Thoracic aorta (tissue), 2 donors: ENCODE measurements around the gene SRSF12. TPM values are rescaled to one million over a fixed set of nuclear protein-coding genes. Genes with fewer than 3 reads are reported as not detected.
"Not testable (repeated sequence)": the region's sequence is repeated elsewhere in the genome, so short reads cannot be mapped to it uniquely, and the experiment has no call there.

Source experiments
- ATAC-seq: fragments of 150-250 bp; one replicate; pipeline ENCODE4 v1.8.0; 2017; ENCODE audit warnings: low read depth; ENCODE audit not compliant: insufficient number of reproducible peaks, low FRiP score
- DNase-seq: peaks from one replicate; pipeline ENCODE4 v3.0.0-alpha.2; 2020; ENCODE audit warnings: low spot score
- H3K27ac ChIP-seq, 2 donors: fragments of 200-600 bp; sonication (generic); 1 replicate in 1 of 2; 2 replicates in 1 of 2; pipeline ENCODE4 v1.5.1; 2016; ENCODE audit warnings: mild to moderate bottlenecking in 2 of 2, moderate library complexity in 2 of 2
- H3K27me3 ChIP-seq: fragments of 200-600 bp; sonication (generic); replicated peaks from 2 replicates; pipeline ENCODE4 v1.6.0; 2016; ENCODE audit warnings: mild to moderate bottlenecking; ENCODE audit not compliant: insufficient read depth
- H3K36me3 ChIP-seq: fragments of 200-600 bp; sonication (generic); one replicate; pipeline ENCODE4 v1.5.1; 2016
- H3K4me1 ChIP-seq, 2 donors: fragments of 200-600 bp; sonication (generic); 1 replicate in 1 of 2; 2 replicates in 1 of 2; pipeline versions ENCODE4 v1.5.1 to v1.6.0; 2016; ENCODE audit warnings: low read depth in 2 of 2, mild to moderate bottlenecking in 1 of 2; ENCODE audit not compliant: control insufficient read depth in 1 of 2
- H3K4me3 ChIP-seq: fragments of 200-600 bp; sonication (generic); 2 replicates; pipeline ENCODE4 v1.5.1; 2016; ENCODE audit warnings: mild to moderate bottlenecking
- H3K9me3 ChIP-seq: fragments of 200-600 bp; sonication (generic); 2 replicates; pipeline ENCODE4 v1.5.1; 2016
- CTCF ChIP-seq: fragments of 200-600 bp; sonication (generic); IDR thresholded peaks from one replicate; pipeline ENCODE4 v1.5.1; 2019; ENCODE audit warnings: antibody characterized with exemption
- total RNA-seq, 2 donors: library from RNA; depleted of rRNA; stranded (reverse); fragments of >200 nt; gene quantifications; one replicate each; pipeline versions ENCODE4 v1.1.0 to v1.2.3, GENCODE V29; 2016

SRSF12 gene
- total RNA-seq, 2 donors from 2014 or later = 0.41 to 1.3 TPM

- no peaks in the 10 kb centered on the region for H3K27me3 ChIP-seq
- no peak overlapping the region for H3K4me3 ChIP-seq
- TF ChIP-seq CTCF = no peak
- H3K9me3 ChIP-seq = no peaks in the 10 kb centered on the region
- peaks cover 4 to 30% of the 10 kb centered on the region in 2 donors for H3K4me1 ChIP-seq
- no peak overlapping the region for H3K27ac ChIP-seq
- H3K36me3 ChIP-seq = no peaks in the 10 kb centered on the region
- DNase-seq = no peak
- ATAC-seq = no peak
These were observed 20.3 kb upstream of the SRSF12 start for GRCh38 chr6:89138173-89138572.

- ATAC-seq = no peak
- Histone ChIP-seq H3K27me3 (no peaks in the 10 kb centered on the region), H3K9me3 (no peaks in the 10 kb centered on the region), H3K36me3 (no peaks in the 10 kb centered on the region), H3K27ac (no peak overlapping the region), H3K4me3 (no peak overlapping the region), H3K4me1 (peaks cover 4 to 16% of the 10 kb centered on the region in 2 donors)
- no peak for TF ChIP-seq CTCF
- DNase-seq = no peak
These were observed 16.9 kb upstream of the SRSF12 start for GRCh38 chr6:89134723-89135122.

DNA sequence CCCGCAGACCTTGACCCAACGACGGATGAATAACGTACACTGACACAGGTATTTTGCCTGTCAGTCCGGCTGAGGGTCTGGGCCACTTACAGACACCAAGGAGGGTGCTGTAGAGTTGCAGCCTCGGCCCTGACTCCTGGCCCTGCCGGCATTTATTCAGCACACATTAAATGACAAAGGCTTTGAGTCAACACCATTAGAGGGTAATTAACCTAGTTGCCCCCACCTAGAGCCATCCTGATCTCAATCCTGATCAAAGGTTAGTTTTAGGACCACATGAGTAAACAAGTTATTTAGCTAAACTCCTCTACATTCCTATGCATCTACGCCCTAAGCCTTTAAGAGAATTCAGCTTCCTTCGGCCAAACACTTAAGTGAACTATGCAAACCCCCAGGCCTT lies 16.1 kb upstream of the SRSF12 start:
- ATAC-seq (no peak), DNase-seq (no peak)
- no peaks in the 10 kb centered on the region for H3K36me3 ChIP-seq
- no peak overlapping the region for H3K27ac ChIP-seq
- H3K4me1 ChIP-seq = peaks cover 4 to 15% of the 10 kb centered on the region in 2 donors
- H3K27me3 ChIP-seq = no peaks in the 10 kb centered on the region
- no peak for TF ChIP-seq CTCF
- no peaks in the 10 kb centered on the region for H3K9me3 ChIP-seq
- H3K4me3 ChIP-seq = no peak overlapping the region

GRCh38 chr6:89132057-89132456 lies 14.2 kb upstream of the SRSF12 start:
- Histone ChIP-seq H3K27me3 (no peaks in the 10 kb centered on the region), H3K9me3 (no peaks in the 10 kb centered on the region), H3K4me3 (no peak overlapping the region), H3K4me1 (no peaks in the 10 kb centered on the region), H3K36me3 (no peaks in the 10 kb centered on the region), H3K27ac (no peak overlapping the region)
- ATAC-seq (no peak), DNase-seq (no peak)
- no peak for TF ChIP-seq CTCF

GRCh38 chr6:89131599-89131998 lies 13.7 kb upstream of the SRSF12 start:
- H3K9me3 ChIP-seq = no peaks in the 10 kb centered on the region
- TF ChIP-seq CTCF = no peak
- H3K36me3 ChIP-seq = no peaks in the 10 kb centered on the region
- DNase-seq (no peak), ATAC-seq (no peak)
- H3K4me1 ChIP-seq = no peaks in the 10 kb centered on the region
- no peaks in the 10 kb centered on the region for H3K27me3 ChIP-seq
- no peak overlapping the region for H3K4me3 ChIP-seq
- no peak overlapping the region for H3K27ac ChIP-seq

DNA sequence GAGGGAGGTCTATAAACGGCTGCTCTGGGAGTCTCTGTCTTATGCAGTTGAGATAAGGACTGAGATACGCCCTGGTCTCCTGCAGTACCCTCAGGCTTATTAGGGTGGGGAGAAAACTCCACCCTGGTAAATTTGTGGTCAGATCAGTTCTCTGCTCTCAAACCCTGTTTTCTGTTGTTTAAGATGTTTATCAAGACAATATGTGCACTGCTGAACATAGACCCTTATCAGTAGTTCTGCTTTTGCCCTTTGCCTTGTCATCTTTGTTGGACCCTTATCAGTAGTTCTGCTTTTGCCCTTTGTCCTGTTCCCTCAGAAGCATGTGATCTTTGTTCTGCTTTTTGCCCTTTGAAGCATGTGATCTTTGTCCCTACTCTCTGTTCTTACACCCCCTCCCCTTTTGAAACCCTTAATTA lies 10.4 kb upstream of the SRSF12 start:
- H3K9me3 ChIP-seq, H3K4me1 ChIP-seq, H3K4me3 ChIP-seq, H3K27me3 ChIP-seq, H3K36me3 ChIP-seq, ATAC-seq, H3K27ac ChIP-seq, DNase-seq: not testable (repeated sequence)
